GM19328 (cell line): ENCODE data around the gene ANGPTL2.

Experiments
- ATAC-seq: cut with Tn5 transposase; IDR thresholded peaks from one replicate; pipeline ENCODE4 v1.9.1; 2021; ENCODE audit warnings: mild to moderate bottlenecking, moderate library complexity; ENCODE audit not compliant: unreplicated experiment

The ANGPTL2 gene

GRCh38 chr9:127098916-127099553 is 23.4 kb downstream of the ANGPTL2 start:
- no peak for ATAC-seq

- ATAC-seq = no peak
Observed at GRCh38 chr9:127097683-127098082, 24.8 kb downstream of the ANGPTL2 start.

- ATAC-seq = no peak
Observed at GRCh38 chr9:127096208-127096607, 26.2 kb downstream of the ANGPTL2 start.

- no peak for ATAC-seq
Observed at GRCh38 chr9:127095411-127095810, 27.0 kb downstream of the ANGPTL2 start.

- no peak for ATAC-seq
Observed at GRCh38 chr9:127093319-127094020, 29.0 kb downstream of the ANGPTL2 start.

- ATAC-seq = no peak
Observed at GRCh38 chr9:127092041-127092608, 30.3 kb downstream of the ANGPTL2 start.

- ATAC-seq = no peak
Observed at GRCh38 chr9:127091526-127091925, 30.9 kb downstream of the ANGPTL2 start.

- no peak for ATAC-seq
Observed at GRCh38 chr9:127090341-127090985, 32.0 kb downstream of the ANGPTL2 start.

- ATAC-seq = no peak
Observed at GRCh38 chr9:127089631-127090081, 32.8 kb downstream of the ANGPTL2 start.

GRCh38 chr9:127088724-127089615 is 33.5 kb downstream of the ANGPTL2 start:
- no peak for ATAC-seq

GRCh38 chr9:127087836-127088235 is 34.6 kb downstream of the ANGPTL2 start:
- no peak for ATAC-seq

GRCh38 chr9:127087411-127087810 is 35.0 kb downstream of the ANGPTL2 start:
- no peak for ATAC-seq

- ATAC-seq = no peak
Observed at GRCh38 chr9:127086771-127087170, 35.7 kb downstream of the ANGPTL2 start.

- no peak for ATAC-seq
Observed at GRCh38 chr9:127085186-127085585, 37.2 kb downstream of the ANGPTL2 start.

- ATAC-seq = no peak
Observed at GRCh38 chr9:127084076-127085039, 38.1 kb downstream of the ANGPTL2 start.

GRCh38 chr9:127083138-127083980 is 39.1 kb downstream of the ANGPTL2 start:
- ATAC-seq = no peak

GRCh38 chr9:127081250-127082185 is 40.9 kb downstream of the ANGPTL2 start:
- no peak for ATAC-seq
